Thoracic aorta (tissue), 2 donors: Measurements from ENCODE around the gene PSMA3. TPM values are rescaled to one million over a fixed set of nuclear protein-coding genes. Genes with fewer than 3 reads are reported as not detected.

Experiments used
- ATAC-seq: fragments of 150-250 bp; one replicate; pipeline ENCODE4 v1.8.0; 2017; ENCODE audit warnings: low read depth; ENCODE audit not compliant: insufficient number of reproducible peaks, low FRiP score
- DNase-seq: peaks from one replicate; pipeline ENCODE4 v3.0.0-alpha.2; 2020; ENCODE audit warnings: low spot score
- H3K27ac ChIP-seq, 2 donors: fragments of 200-600 bp; sonication (generic); 1 replicate in 1 of 2; 2 replicates in 1 of 2; pipeline ENCODE4 v1.5.1; 2016; ENCODE audit warnings: mild to moderate bottlenecking in 2 of 2, moderate library complexity in 2 of 2
- H3K27me3 ChIP-seq: fragments of 200-600 bp; sonication (generic); replicated peaks from 2 replicates; pipeline ENCODE4 v1.6.0; 2016; ENCODE audit warnings: mild to moderate bottlenecking; ENCODE audit not compliant: insufficient read depth
- H3K36me3 ChIP-seq: fragments of 200-600 bp; sonication (generic); one replicate; pipeline ENCODE4 v1.5.1; 2016
- H3K4me1 ChIP-seq, 2 donors: fragments of 200-600 bp; sonication (generic); 1 replicate in 1 of 2; 2 replicates in 1 of 2; pipeline versions ENCODE4 v1.5.1 to v1.6.0; 2016; ENCODE audit warnings: low read depth in 2 of 2, mild to moderate bottlenecking in 1 of 2; ENCODE audit not compliant: control insufficient read depth in 1 of 2
- H3K4me3 ChIP-seq: fragments of 200-600 bp; sonication (generic); 2 replicates; pipeline ENCODE4 v1.5.1; 2016; ENCODE audit warnings: mild to moderate bottlenecking
- H3K9me3 ChIP-seq: fragments of 200-600 bp; sonication (generic); 2 replicates; pipeline ENCODE4 v1.5.1; 2016
- CTCF ChIP-seq: fragments of 200-600 bp; sonication (generic); IDR thresholded peaks from one replicate; pipeline ENCODE4 v1.5.1; 2019; ENCODE audit warnings: antibody characterized with exemption
- total RNA-seq, 2 donors: library from RNA; depleted of rRNA; stranded (reverse); fragments of >200 nt; gene quantifications; one replicate each; pipeline versions ENCODE4 v1.1.0 to v1.2.3, GENCODE V29; 2016

The PSMA3 gene
- 10 to 100 TPM; 91.5 to 93.0 TPM for total RNA-seq

- no peak for TF ChIP-seq CTCF
- H3K4me3 ChIP-seq: peak within 1 kb of the TSS; percentile 100
- peak within 1 kb of the TSS; percentile 96 to 99 for H3K27ac ChIP-seq
- no peaks in the 10 kb centered on the region for H3K9me3 ChIP-seq
- peaks cover 17 to 21% of the 10 kb centered on the region in 2 donors for H3K4me1 ChIP-seq
- H3K27me3 ChIP-seq: no peaks in the 10 kb centered on the region
- H3K36me3 ChIP-seq: no peaks in the 10 kb centered on the region
- DNase-seq (peak; percentile 92), ATAC-seq (peak; percentile 97)
These were observed at the start of gene PSMA3 for GRCh38 chr14:58244556-58245387. Gene PSMA3 (plus strand): TSS chr14:58244843. CDS start chr14:58244921, 78 bp downstream.

GRCh38 chr14:58196198-58196597, 48.4 kb upstream of the PSMA3 start:
- H3K36me3 ChIP-seq: no peaks in the 10 kb centered on the region
- no peak overlapping the region for H3K27ac ChIP-seq
- ATAC-seq (no peak), DNase-seq (no peak)
- H3K4me3 ChIP-seq: no peak overlapping the region
- no peak for TF ChIP-seq CTCF
- no peaks in the 10 kb centered on the region for H3K9me3 ChIP-seq
- peaks cover 8 to 10% of the 10 kb centered on the region in 2 donors for H3K4me1 ChIP-seq
- no peaks in the 10 kb centered on the region for H3K27me3 ChIP-seq

GRCh38 chr14:58198086-58198485, 46.6 kb upstream of the PSMA3 start:
- no peaks in the 10 kb centered on the region for H3K27me3 ChIP-seq
- no peak for TF ChIP-seq CTCF
- ATAC-seq (no peak), DNase-seq (no peak)
- peaks cover 17 to 19% of the 10 kb centered on the region in 2 donors for H3K4me1 ChIP-seq
- H3K9me3 ChIP-seq: no peaks in the 10 kb centered on the region
- no peak overlapping the region for H3K27ac ChIP-seq
- no peak overlapping the region for H3K4me3 ChIP-seq
- no peaks in the 10 kb centered on the region for H3K36me3 ChIP-seq

- H3K36me3 ChIP-seq: no peaks in the 10 kb centered on the region
- H3K4me1 ChIP-seq: peaks cover 17 to 19% of the 10 kb centered on the region in 2 donors
- DNase-seq (peak; percentile 60), ATAC-seq (peak; percentile 94)
- peak within 1 kb of the TSS; percentile 92 to 94 for H3K27ac ChIP-seq
- H3K27me3 ChIP-seq: no peaks in the 10 kb centered on the region
- H3K9me3 ChIP-seq: no peaks in the 10 kb centered on the region
- H3K4me3 ChIP-seq: peak within 1 kb of the TSS; percentile 100
- no peak for TF ChIP-seq CTCF
These were observed 44.7 kb upstream of the PSMA3 start, which contains the start of gene ACTR10 for GRCh38 chr14:58199726-58200479. Gene ACTR10 (plus strand): TSS chr14:58200149. CDS start chr14:58200218, 69 bp downstream.

- TF ChIP-seq CTCF: no peak
- Histone ChIP-seq H3K27ac (peak overlapping the region; percentile 92 to 94), H3K9me3 (no peaks in the 10 kb centered on the region), H3K4me3 (peak overlapping the region; percentile 100), H3K27me3 (no peaks in the 10 kb centered on the region), H3K4me1 (peaks cover 16 to 17% of the 10 kb centered on the region in 2 donors), H3K36me3 (no peaks in the 10 kb centered on the region)
- ATAC-seq (no peak), DNase-seq (no peak)
These were observed 44.2 kb upstream of the PSMA3 start for GRCh38 chr14:58200480-58200841.
